GM18508 (cell line): Measurements from ENCODE around the gene KCNMA1.
"Not testable (repeated sequence)": the region's sequence is repeated elsewhere in the genome, so short reads cannot be mapped to it uniquely, and the experiment has no call there.

ENCODE experiments used
- ATAC-seq: cut with Tn5 transposase; IDR thresholded peaks from one replicate; pipeline ENCODE4 v1.9.1; 2021; ENCODE audit warnings: moderate number of reproducible peaks; ENCODE audit not compliant: insufficient read depth, unreplicated experiment

KCNMA1 gene

DNA sequence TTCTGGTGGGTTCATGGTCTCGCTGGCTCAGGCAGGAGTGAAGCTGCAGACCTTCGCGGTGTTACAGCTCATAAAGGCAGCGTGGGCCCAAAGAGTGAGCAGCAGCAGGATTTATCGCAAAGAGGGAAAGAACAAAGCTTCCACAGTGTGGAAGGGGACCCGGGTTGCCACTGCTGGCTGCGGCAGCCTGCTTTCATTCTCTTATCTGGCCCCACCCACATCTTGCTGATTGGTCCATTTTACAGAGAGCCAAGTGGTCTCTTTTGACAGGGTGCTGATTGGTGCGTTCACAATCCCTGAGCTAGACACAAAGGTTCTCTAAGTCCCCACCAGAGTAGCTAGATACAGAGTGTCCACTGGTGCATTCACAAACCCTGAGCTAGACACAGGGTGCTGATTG, 47.9 kb downstream of the KCNMA1 start:
- not testable (repeated sequence) for ATAC-seq

DNA sequence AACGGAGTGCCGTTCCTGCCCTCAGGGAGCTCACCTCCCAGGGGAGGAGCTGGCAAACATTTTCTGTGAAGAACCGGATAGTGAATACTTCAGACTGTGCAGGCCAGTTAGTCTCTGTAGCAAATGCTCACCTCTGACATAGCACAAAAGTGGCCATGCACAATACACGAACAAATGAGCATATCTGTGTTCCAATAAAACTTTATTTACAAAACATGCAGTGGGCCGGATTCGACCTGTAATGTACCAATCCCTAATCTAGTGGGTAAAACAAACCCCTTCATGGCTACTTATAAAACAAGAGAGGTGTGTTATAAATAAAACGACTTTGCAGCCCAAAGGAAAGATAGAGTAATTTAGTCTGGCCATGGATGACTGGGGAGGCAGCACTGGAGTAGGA, 48.7 kb downstream of the KCNMA1 start:
- ATAC-seq = no peak

- no peak for ATAC-seq
Measured at GRCh38 chr10:77587416-77587790, 50.2 kb downstream of the KCNMA1 start.

- no peak for ATAC-seq
Measured at GRCh38 chr10:77586719-77587415, 50.7 kb downstream of the KCNMA1 start.

DNA sequence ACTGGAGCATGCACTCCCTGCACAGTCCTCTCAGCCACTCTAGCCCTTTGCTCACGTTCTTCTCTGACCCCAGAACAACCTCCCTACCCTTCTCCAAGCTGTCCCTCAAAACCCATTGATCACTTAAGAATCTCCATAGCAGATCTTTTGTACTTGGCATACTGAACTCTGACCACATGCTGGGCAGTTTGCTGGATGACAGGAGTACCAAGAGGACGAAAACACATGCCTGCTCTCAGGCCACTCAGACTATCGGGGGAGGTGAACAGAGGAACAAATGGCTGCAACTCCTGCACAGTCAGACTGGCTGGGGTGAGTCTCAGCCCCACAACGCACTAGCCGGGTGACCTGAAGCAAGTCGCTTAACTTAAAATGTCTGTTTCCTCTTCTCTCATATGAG, 52.7 kb downstream of the KCNMA1 start:
- ATAC-seq = no peak

DNA sequence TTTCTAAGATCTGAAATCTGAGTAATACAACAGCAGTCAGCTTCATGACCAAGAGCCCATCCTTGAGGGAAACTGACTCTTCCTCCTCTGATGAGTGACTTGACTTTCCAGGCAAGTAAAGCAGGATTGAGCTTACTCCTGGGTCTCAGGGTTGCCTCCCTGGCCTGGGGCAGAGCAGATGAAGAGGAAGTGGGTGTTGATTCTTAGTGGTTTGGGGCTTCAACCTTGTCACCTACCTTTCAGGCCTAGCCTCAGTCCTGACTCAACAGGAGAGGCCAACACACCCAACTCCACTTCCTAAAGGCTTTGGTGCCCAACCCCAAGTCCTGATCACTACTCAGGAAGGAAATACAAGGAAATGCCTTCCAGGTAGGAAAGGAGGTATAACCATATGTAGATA, 54.1 kb downstream of the KCNMA1 start:
- ATAC-seq = no peak

- no peak for ATAC-seq
Measured at GRCh38 chr10:77582710-77583115, 54.9 kb downstream of the KCNMA1 start.

DNA sequence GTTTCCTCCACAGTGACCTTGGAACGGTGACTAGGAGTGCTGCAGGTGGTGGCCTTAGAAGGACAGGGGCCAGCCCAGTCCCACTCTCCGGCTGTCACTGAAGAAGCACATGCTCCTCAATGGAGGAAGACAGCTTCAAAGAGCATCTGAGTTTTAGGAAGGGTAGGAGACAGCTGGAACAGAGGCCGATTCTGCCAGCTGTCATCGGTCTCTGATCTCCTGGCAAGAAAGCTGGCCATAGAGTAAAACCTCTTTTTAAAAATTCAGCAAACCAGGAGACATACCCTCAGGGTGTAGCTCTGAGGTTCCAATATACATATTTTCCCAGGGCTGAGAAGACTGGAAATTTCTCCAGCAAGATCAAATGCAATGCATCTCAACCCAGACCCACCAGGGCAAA, 55.9 kb downstream of the KCNMA1 start:
- no peak for ATAC-seq

DNA sequence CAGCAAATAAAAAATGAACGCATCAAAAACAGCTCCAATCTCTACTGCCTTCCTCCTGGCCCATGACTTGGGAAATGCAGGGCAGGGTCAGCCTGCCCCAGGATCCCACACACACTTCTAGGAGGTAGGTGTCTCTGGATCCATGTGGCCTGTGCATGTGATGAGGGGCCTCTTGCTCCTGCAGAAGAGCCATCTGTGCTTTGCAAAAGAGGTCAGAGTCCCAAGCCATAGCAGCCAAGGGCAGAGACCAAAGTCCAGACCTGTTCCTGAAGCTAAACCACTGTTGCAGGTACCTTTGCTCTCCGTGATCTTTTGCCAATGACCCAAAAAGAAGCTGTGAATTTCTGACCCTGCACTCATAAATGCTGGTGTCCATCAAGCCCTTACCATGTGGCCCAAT, 57.1 kb downstream of the KCNMA1 start:
- ATAC-seq = no peak

- ATAC-seq = no peak
Measured at GRCh38 chr10:77578583-77579227, 58.9 kb downstream of the KCNMA1 start.

- ATAC-seq = no peak
Measured at GRCh38 chr10:77577666-77578229, 59.9 kb downstream of the KCNMA1 start.

GRCh38 chr10:77576444-77577032, 61.1 kb downstream of the KCNMA1 start:
- ATAC-seq = no peak

- ATAC-seq = no peak
Measured at GRCh38 chr10:77576007-77576367, 61.6 kb downstream of the KCNMA1 start.

DNA sequence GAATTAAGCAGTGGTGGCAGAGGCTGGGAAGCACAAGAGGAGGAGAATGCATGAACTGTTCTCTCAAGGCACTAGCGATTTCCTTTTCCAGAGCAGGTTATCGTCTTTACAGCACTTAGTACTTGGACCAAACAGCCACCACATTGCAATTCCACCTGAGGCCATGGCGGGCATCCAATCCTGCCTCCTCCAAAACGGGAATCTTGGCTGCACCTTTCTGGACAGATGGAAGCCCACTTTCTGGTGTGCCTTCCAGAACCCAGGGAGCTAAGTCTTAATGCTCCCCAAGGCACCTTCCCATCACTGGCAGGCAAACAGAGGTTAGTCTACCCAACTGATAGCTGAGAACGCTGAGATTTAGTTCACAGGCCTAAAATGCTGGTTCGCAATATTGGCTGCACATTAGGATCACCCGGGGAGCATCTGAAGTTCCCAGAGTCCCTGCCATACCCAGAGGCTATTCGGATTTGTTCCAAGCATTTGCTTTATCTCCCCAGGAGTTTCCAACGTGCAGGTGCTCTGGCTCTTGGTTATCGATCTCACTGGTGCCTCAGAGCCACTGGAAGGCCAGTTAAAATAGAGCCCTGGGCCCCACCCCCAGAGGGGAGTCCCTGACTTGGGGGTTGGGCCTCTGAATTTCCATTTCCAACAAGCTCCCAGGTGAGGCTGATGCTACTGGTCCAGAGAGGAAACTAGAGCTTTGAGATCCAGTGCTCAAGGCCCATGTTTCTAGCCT, 62.2 kb downstream of the KCNMA1 start:
- no peak for ATAC-seq

- ATAC-seq = no peak
Measured at GRCh38 chr10:77574438-77574837, 63.2 kb downstream of the KCNMA1 start.

- not testable (repeated sequence) for ATAC-seq
Measured at GRCh38 chr10:77572520-77572919, 65.1 kb downstream of the KCNMA1 start.

DNA sequence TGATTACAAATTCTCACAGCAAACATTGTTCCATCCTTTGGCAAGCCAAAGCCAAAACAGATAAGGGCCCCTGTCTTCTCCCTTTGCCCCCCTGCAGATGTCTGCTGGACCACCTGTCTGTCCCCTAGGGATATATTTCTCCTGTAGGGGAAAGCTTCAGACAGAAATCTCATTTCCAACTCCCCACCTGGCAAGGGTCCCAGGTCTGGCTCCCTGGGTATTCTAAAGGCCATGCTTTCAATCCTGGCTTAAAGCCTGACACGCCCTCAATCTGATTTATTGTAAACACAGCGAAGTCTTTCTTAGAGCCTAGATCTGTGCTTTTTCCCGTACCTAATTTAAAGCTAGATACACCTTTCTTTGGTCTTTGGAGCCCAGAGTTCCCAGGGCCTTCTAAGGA, 66.1 kb downstream of the KCNMA1 start:
- no peak for ATAC-seq

DNA sequence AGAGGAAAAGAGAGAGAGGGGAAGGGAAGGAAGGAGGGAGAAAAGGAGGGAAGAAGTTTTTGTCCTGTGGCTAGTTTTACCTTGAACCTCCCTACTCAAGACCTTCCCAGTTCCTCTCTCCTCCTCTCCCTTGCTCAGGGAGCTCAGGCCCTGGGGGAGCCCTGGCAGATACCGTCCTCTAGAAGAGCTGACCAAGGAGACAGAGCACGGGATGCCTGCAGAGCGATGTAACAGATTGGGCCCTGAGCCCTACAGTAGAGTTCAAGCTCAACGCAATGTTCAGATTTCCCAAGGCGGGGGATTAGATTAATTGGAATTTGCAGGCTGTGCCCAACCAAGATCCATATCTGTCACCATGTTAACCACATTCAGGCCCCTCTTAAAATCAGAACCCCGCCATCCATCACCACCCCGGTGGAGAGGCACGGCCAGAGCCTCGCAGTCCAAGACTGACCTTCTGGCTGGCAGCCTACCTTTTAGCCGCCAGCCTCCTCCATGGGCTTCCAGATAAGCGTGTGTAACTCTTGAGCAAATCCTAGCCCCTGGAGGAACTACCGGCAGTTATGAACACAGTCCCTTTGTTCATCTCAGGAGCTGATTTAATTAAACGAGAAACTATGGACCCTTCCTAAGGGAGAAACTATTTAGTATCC, 70.6 kb downstream of the KCNMA1 start:
- ATAC-seq = no peak

GRCh38 chr10:77566236-77566635, 71.4 kb downstream of the KCNMA1 start:
- no peak for ATAC-seq

GRCh38 chr10:77565590-77566023, 72.0 kb downstream of the KCNMA1 start:
- ATAC-seq = no peak
